Loucy (cell line): ENCODE data around the gene GINM1.

Experiments used
- H2AFZ ChIP-seq: fragments of 200-600 bp; sonication (generic); 2 replicates; pipeline ENCODE4 v1.6.0; 2016; ENCODE audit warnings: antibody characterized with exemption, mild to moderate bottlenecking, low read length, moderate library complexity
- H3F3A ChIP-seq: fragments of 200-600 bp; 2 replicates; pipeline ENCODE4 v1.6.0; 2016; ENCODE audit warnings: antibody characterized with exemption, low read depth, mild to moderate bottlenecking
- H3K27me3 ChIP-seq: fragments of 200-600 bp; sonication (generic); 2 replicates; pipeline ENCODE4 v1.6.1; 2014; ENCODE audit warnings: low read length, mild to moderate bottlenecking; ENCODE audit not compliant: insufficient read depth, poor library complexity, severe bottlenecking
- H3K36me3 ChIP-seq: fragments of 200-600 bp; sonication (generic); 2 replicates; pipeline ENCODE4 v1.6.1; 2016; ENCODE audit warnings: low read length; ENCODE audit not compliant: insufficient read depth
- H3K4me1 ChIP-seq: fragments of 200-600 bp; sonication (generic); 2 replicates; pipeline ENCODE4 v1.5.1; 2014; ENCODE audit warnings: low read length, mild to moderate bottlenecking; ENCODE audit not compliant: insufficient read depth, poor library complexity, severe bottlenecking
- H3K4me2 ChIP-seq: fragments of 200-600 bp; sonication (generic); 2 replicates; pipeline ENCODE4 v1.6.0; 2014; ENCODE audit warnings: antibody characterized with exemption, low read length, low read depth, mild to moderate bottlenecking; ENCODE audit not compliant: poor library complexity, severe bottlenecking
- H3K4me3 ChIP-seq: fragments of 200-600 bp; sonication (generic); 2 replicates; pipeline ENCODE4 v1.5.1; 2014; ENCODE audit warnings: low read length, mild to moderate bottlenecking, mixed read lengths; ENCODE audit not compliant: poor library complexity, severe bottlenecking
- H3K79me2 ChIP-seq: fragments of 200-600 bp; sonication (generic); 2 replicates; pipeline ENCODE4 v1.6.1; 2014; ENCODE audit warnings: low read length; ENCODE audit not compliant: insufficient read depth
- H3K9ac ChIP-seq: fragments of 200-600 bp; sonication (generic); 2 replicates; pipeline ENCODE4 v1.6.0; 2014; ENCODE audit warnings: mild to moderate bottlenecking, low read depth, low read length, moderate library complexity; ENCODE audit not compliant: poor library complexity, severe bottlenecking
- H3K9me2 ChIP-seq: fragments of 200-600 bp; sonication (generic); replicated peaks from 2 replicates; pipeline ENCODE4 v1.6.1; 2016; ENCODE audit warnings: low read depth, low read length, mixed read lengths
- H3K9me3 ChIP-seq: fragments of 200-600 bp; sonication (generic); 2 replicates; pipeline ENCODE4 v1.6.1; 2014; ENCODE audit warnings: mild to moderate bottlenecking, antibody characterized with exemption, low read length, low read depth; ENCODE audit not compliant: insufficient read depth
- H4K20me1 ChIP-seq: fragments of 200-600 bp; sonication (generic); 2 replicates; pipeline ENCODE4 v1.6.0; 2014; ENCODE audit warnings: antibody characterized with exemption, low read length, mild to moderate bottlenecking; ENCODE audit not compliant: insufficient read depth, poor library complexity, severe bottlenecking
- CTCF ChIP-seq: fragments of 200-600 bp; sonication (generic); conservative IDR thresholded peaks from 2 replicates; pipeline ENCODE4 v1.5.1; 2014; ENCODE audit warnings: mild to moderate bottlenecking, antibody characterized with exemption, low read length
- EZH2phosphoT487 ChIP-seq: fragments of 200-600 bp; IDR thresholded peaks from 2 replicates; pipeline ENCODE4 v1.6.1; 2018; ENCODE audit warnings: antibody characterized with exemption, mild to moderate bottlenecking, moderate library complexity, borderline replicate concordance

Gene GINM1

GRCh38 chr6:149586149-149586548, 20.0 kb downstream of the GINM1 start:
- Histone ChIP-seq H3K79me2 (no peaks in the 10 kb centered on the region), H3K4me2 (no peak overlapping the region), H3K9ac (no peak overlapping the region), H3K27me3 (no peaks in the 10 kb centered on the region), H3F3A (no peaks in the 10 kb centered on the region), H2AFZ (no peak overlapping the region), H3K9me3 (no peaks in the 10 kb centered on the region), H3K4me1 (no peaks in the 10 kb centered on the region), H3K4me3 (no peak overlapping the region), H3K9me2 (no peaks in the 10 kb centered on the region), H3K36me3 (peaks cover 56% of the 10 kb centered on the region), H4K20me1 (no peaks in the 10 kb centered on the region)
- TF ChIP-seq CTCF (no peak), EZH2phosphoT487 (no peak)

- H3K36me3 ChIP-seq = peaks cover 60% of the 10 kb centered on the region
These were observed 26.8 kb downstream of the GINM1 start for GRCh38 chr6:149592983-149593382.

GRCh38 chr6:149593408-149593807, 27.2 kb downstream of the GINM1 start:
- TF ChIP-seq CTCF (no peak), EZH2phosphoT487 (no peak)
- Histone ChIP-seq H4K20me1 (no peaks in the 10 kb centered on the region), H3K9ac (no peak overlapping the region), H3K4me3 (no peak overlapping the region), H3K4me2 (no peak overlapping the region), H3K4me1 (no peaks in the 10 kb centered on the region), H2AFZ (no peak overlapping the region), H3K27me3 (no peaks in the 10 kb centered on the region), H3F3A (no peaks in the 10 kb centered on the region), H3K9me3 (no peaks in the 10 kb centered on the region), H3K36me3 (peaks cover 60% of the 10 kb centered on the region), H3K9me2 (no peaks in the 10 kb centered on the region), H3K79me2 (no peaks in the 10 kb centered on the region)

More at GRCh38 chr6:149592983-149593382, 26.8 kb downstream of the GINM1 start:
- no peak for TF ChIP-seq EZH2phosphoT487
- TF ChIP-seq CTCF = no peak
- Histone ChIP-seq H3K9me3 (no peaks in the 10 kb centered on the region), H3K27me3 (no peaks in the 10 kb centered on the region), H4K20me1 (no peaks in the 10 kb centered on the region), H3K4me1 (no peaks in the 10 kb centered on the region), H3K4me3 (no peak overlapping the region), H3K9me2 (no peaks in the 10 kb centered on the region), H3K9ac (no peak overlapping the region), H3K4me2 (no peak overlapping the region), H3F3A (no peaks in the 10 kb centered on the region), H3K79me2 (no peaks in the 10 kb centered on the region), H2AFZ (no peak overlapping the region)
